ENCODE data around the gene WDR38.

WDR38 gene

GRCh38 chr9:124881138-124881743 is 28.0 kb downstream of the WDR38 start:
- no peak for DNase-seq (ENCODE audit: low read depth in 2 of 2)

GRCh38 chr9:124882231-124882630 is 29.0 kb downstream of the WDR38 start:
- no peak for DNase-seq (ENCODE audit: low read depth in 2 of 2)

- no peak for DNase-seq (ENCODE audit: low read depth in 2 of 2)
Observed at GRCh38 chr9:124884376-124884775, 31.1 kb downstream of the WDR38 start.

GRCh38 chr9:124885551-124885950 is 32.3 kb downstream of the WDR38 start:
- no peak for DNase-seq (ENCODE audit: low read depth in 2 of 2)

- DNase-seq (ENCODE audit: low read depth in 2 of 2), result no peak
Observed at GRCh38 chr9:124886461-124886860, 33.2 kb downstream of the WDR38 start.

- DNase-seq (ENCODE audit: low read depth in 2 of 2), result no peak
Observed at GRCh38 chr9:124886866-124887492, 33.7 kb downstream of the WDR38 start.

GRCh38 chr9:124887832-124888231 is 34.6 kb downstream of the WDR38 start:
- no peak for DNase-seq (ENCODE audit: low read depth in 2 of 2)

GRCh38 chr9:124889006-124889405 is 35.7 kb downstream of the WDR38 start:
- DNase-seq (ENCODE audit: low read depth in 2 of 2), result no peak

GRCh38 chr9:124890179-124890578 is 36.9 kb downstream of the WDR38 start:
- DNase-seq (ENCODE audit: low read depth in 2 of 2), result no peak

GRCh38 chr9:124894035-124894740 is 40.9 kb downstream of the WDR38 start:
- no peak for DNase-seq (ENCODE audit: low read depth in 2 of 2)

- no peak for DNase-seq (ENCODE audit: low read depth in 2 of 2)
Observed at GRCh38 chr9:124894741-124895170, 41.5 kb downstream of the WDR38 start.

GRCh38 chr9:124897570-124898460 is 44.6 kb downstream of the WDR38 start:
- DNase-seq (ENCODE audit: low read depth in 2 of 2), result no peak

- no peak for DNase-seq (ENCODE audit: low read depth in 2 of 2)
Observed at GRCh38 chr9:124899845-124900244, 46.6 kb downstream of the WDR38 start.

- no peak for DNase-seq (ENCODE audit: low read depth in 2 of 2)
Observed at GRCh38 chr9:124906966-124907365, 53.7 kb downstream of the WDR38 start.

All from stimulated activated CD8-positive, alpha-beta memory T cell treated with anti-CD3 and anti-CD28 coated beads, Interleukin-7, amount 100 ng/mL, for 1 hour (primary cell).